Neural progenitor cell (in vitro differentiated cells): ENCODE data around the gene OR2Y1. TPM values are rescaled to one million over a fixed set of nuclear protein-coding genes. Genes with fewer than 3 reads are reported as not detected.
A peak's percentile ranks its signal among the peaks of the same experiment; 100 is the strongest.
"Not testable (repeated sequence)": the region's sequence is repeated elsewhere in the genome, so short reads cannot be mapped to it uniquely, and the experiment has no call there.

Experiments
- DNase-seq: peaks from one replicate; pipeline ENCODE4 v3.0.0-alpha.2; 2016; ENCODE audit warnings: low spot score
- H2AFZ ChIP-seq: fragments of 200-600 bp; sonication (generic); replicated peaks from 2 replicates; pipeline ENCODE4 v1.6.1; 2016; ENCODE audit warnings: antibody characterized with exemption
- H3F3A ChIP-seq: fragments of 200-600 bp; sonication (generic); 2 replicates; pipeline ENCODE4 v1.6.1; 2016; ENCODE audit warnings: antibody characterized with exemption, low read depth
- H3K27ac ChIP-seq: fragments of 200-600 bp; sonication (generic); 2 replicates; pipeline ENCODE4 v1.5.1; 2016; ENCODE audit warnings: mild to moderate bottlenecking
- H3K27me3 ChIP-seq: fragments of 200-600 bp; sonication (generic); 2 replicates; pipeline ENCODE4 v1.6.1; 2016; ENCODE audit warnings: mild to moderate bottlenecking, moderate library complexity
- H3K36me3 ChIP-seq: fragments of 200-600 bp; sonication (generic); 2 replicates; pipeline ENCODE4 v1.5.1; 2016
- H3K4me1 ChIP-seq: fragments of 200-600 bp; sonication (generic); 2 replicates; pipeline ENCODE4 v1.6.1; 2016; ENCODE audit warnings: mixed run types
- H3K4me2 ChIP-seq: fragments of 200-600 bp; sonication (generic); 2 replicates; pipeline ENCODE4 v1.6.1; 2016
- H3K4me3 ChIP-seq: fragments of 200-600 bp; sonication (generic); 2 replicates; pipeline ENCODE4 v1.5.1; 2016
- H3K79me2 ChIP-seq: fragments of 200-600 bp; sonication (generic); 2 replicates; pipeline ENCODE4 v1.6.1; 2016; ENCODE audit warnings: low read depth
- H3K9ac ChIP-seq: fragments of 200-600 bp; sonication (generic); 2 replicates; pipeline ENCODE4 v1.6.1; 2016
- H3K9me3 ChIP-seq: fragments of 200-600 bp; sonication (generic); 2 replicates; pipeline ENCODE4 v1.5.1; 2016; ENCODE audit warnings: low read depth
- H4K20me1 ChIP-seq: fragments of 200-600 bp; sonication (generic); 2 replicates; pipeline ENCODE4 v1.6.1; 2016; ENCODE audit warnings: low read depth
- H3K27ac Mint-ChIP-seq: 3 replicates; pipeline ENCODE4 v1.8.0; 2021; ENCODE audit warnings: mixed read lengths
- H3K27me3 Mint-ChIP-seq: 2 replicates; pipeline ENCODE4 v1.8.0; 2022; ENCODE audit warnings: low read depth, mild to moderate bottlenecking, inconsistent platforms, moderate library complexity, mixed read lengths; ENCODE audit not compliant: insufficient read depth
- H3K36me3 Mint-ChIP-seq: 3 replicates; pipeline ENCODE4 v1.8.0; 2021; ENCODE audit warnings: mixed read lengths
- H3K4me1 Mint-ChIP-seq: 3 replicates; pipeline ENCODE4 v1.8.0; 2021; ENCODE audit warnings: mixed read lengths
- H3K4me3 Mint-ChIP-seq: 3 replicates; pipeline ENCODE4 v1.8.0; 2021; ENCODE audit warnings: mild to moderate bottlenecking, moderate library complexity, mixed read lengths
- H3K9me3 Mint-ChIP-seq: 3 replicates; pipeline ENCODE4 v1.8.0; 2020; ENCODE audit warnings: mixed read lengths
- EZH2 ChIP-seq: fragments of 200-600 bp; sonication (generic); IDR thresholded peaks from 2 replicates; pipeline ENCODE4 v1.6.1; 2017; ENCODE audit warnings: antibody characterized with exemption, mild to moderate bottlenecking, moderate library complexity
- EZH2phosphoT487 ChIP-seq: fragments of 200-600 bp; sonication (generic); IDR thresholded peaks from 2 replicates; pipeline ENCODE4 v1.6.1; 2017; ENCODE audit warnings: antibody characterized with exemption
- total RNA-seq: library from RNA; depleted of rRNA; stranded (reverse); fragments of >200 nt; gene quantifications from 2 replicates; pipeline ENCODE4 v1.2.3, GENCODE V29; 2015; ENCODE audit warnings: low replicate concordance
- TF ChIP-seq, protein P1 (sequence below): fragments of 200-600 bp; sonication (generic); IDR thresholded peaks from 2 replicates; pipeline ENCODE4 v1.5.1; 2017; ENCODE audit warnings: antibody characterized with exemption, mild to moderate bottlenecking

OR2Y1 gene
- total RNA-seq, 1 donor from 2014 or later, result not detected

DNA sequence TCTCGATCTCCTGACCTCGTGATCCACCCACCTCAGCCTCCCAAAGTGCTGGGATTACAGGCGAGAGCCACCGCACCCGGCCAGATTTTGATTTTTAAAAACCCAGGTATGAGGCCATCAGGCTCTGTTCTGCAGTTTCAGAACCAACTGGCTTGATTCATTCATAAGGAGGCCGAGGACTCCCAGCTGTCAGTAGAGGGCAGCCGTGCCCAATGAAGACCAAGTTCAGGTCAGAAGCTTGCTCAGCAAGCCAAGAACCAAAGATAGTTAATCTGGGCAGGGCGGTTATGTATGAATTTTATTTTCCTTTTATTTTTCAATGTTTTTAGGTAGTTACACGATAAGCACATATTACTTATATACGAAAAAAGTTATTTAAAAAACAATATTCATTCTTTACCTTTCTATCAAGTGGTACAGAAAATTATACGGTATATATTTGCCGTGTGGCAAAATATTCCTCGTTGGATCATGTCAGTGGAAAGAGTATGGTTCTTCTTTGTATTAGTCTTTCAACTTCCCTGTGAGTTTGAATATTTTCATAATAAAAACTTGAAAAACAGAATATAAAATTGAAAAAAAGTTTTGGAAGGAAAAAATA is 44.7 kb upstream of the OR2Y1 start:
- H3K4me2 ChIP-seq, result no peak overlapping the region
- DNase-seq, result peak; percentile 50
- Mint-ChIP-seq H3K27me3 (peaks cover 2% of the 10 kb centered on the region), H3K36me3 (peaks cover 2% of the 10 kb centered on the region), H3K4me1 (peaks cover 40% of the 10 kb centered on the region), H3K4me3 (no peak overlapping the region), H3K9me3 (no peaks in the 10 kb centered on the region), H3K27ac (no peak overlapping the region)
- H3K4me3 ChIP-seq, result no peak overlapping the region
- no peaks in the 10 kb centered on the region for H3K27me3 ChIP-seq
- H3K9me3 ChIP-seq, result no peaks in the 10 kb centered on the region
- no peak overlapping the region for H2AFZ ChIP-seq
- peaks cover 37% of the 10 kb centered on the region for H3F3A ChIP-seq
- no peak overlapping the region for H3K9ac ChIP-seq
- peaks cover 37% of the 10 kb centered on the region for H3K4me1 ChIP-seq
- H3K27ac ChIP-seq, result no peak overlapping the region
- no peaks in the 10 kb centered on the region for H3K79me2 ChIP-seq
- H3K36me3 ChIP-seq, result no peaks in the 10 kb centered on the region
- H4K20me1 ChIP-seq, result peaks cover 4% of the 10 kb centered on the region
- TF ChIP-seq, protein P1, sequence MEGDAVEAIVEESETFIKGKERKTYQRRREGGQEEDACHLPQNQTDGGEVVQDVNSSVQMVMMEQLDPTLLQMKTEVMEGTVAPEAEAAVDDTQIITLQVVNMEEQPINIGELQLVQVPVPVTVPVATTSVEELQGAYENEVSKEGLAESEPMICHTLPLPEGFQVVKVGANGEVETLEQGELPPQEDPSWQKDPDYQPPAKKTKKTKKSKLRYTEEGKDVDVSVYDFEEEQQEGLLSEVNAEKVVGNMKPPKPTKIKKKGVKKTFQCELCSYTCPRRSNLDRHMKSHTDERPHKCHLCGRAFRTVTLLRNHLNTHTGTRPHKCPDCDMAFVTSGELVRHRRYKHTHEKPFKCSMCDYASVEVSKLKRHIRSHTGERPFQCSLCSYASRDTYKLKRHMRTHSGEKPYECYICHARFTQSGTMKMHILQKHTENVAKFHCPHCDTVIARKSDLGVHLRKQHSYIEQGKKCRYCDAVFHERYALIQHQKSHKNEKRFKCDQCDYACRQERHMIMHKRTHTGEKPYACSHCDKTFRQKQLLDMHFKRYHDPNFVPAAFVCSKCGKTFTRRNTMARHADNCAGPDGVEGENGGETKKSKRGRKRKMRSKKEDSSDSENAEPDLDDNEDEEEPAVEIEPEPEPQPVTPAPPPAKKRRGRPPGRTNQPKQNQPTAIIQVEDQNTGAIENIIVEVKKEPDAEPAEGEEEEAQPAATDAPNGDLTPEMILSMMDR, result peak; percentile 52
- TF ChIP-seq EZH2phosphoT487 (no peak), EZH2 (no peak)

- no peak overlapping the region for H3K9ac ChIP-seq
- no peak overlapping the region for H3K4me2 ChIP-seq
- TF ChIP-seq EZH2 (no peak), EZH2phosphoT487 (no peak)
- TF ChIP-seq, protein P1, result no peak
- no peak overlapping the region for H3K27ac Mint-ChIP-seq
- H3K36me3 Mint-ChIP-seq, result peaks cover 2% of the 10 kb centered on the region
- peaks cover 40% of the 10 kb centered on the region for H3K4me1 Mint-ChIP-seq
- no peaks in the 10 kb centered on the region for H3K36me3 ChIP-seq
- peak overlapping the region; percentile 6 for H3K4me3 Mint-ChIP-seq
- no peaks in the 10 kb centered on the region for H3K27me3 Mint-ChIP-seq
- no peaks in the 10 kb centered on the region for H3K79me2 ChIP-seq
- no peak overlapping the region for H2AFZ ChIP-seq
- peaks cover 4% of the 10 kb centered on the region for H4K20me1 ChIP-seq
- no peaks in the 10 kb centered on the region for H3K27me3 ChIP-seq
- H3K27ac ChIP-seq, result no peak overlapping the region
- no peak for DNase-seq
- H3K4me1 ChIP-seq, result peaks cover 37% of the 10 kb centered on the region
- no peaks in the 10 kb centered on the region for H3K9me3 ChIP-seq
- H3K4me3 ChIP-seq, result no peak overlapping the region
- H3K9me3 Mint-ChIP-seq, result no peaks in the 10 kb centered on the region
- peaks cover 37% of the 10 kb centered on the region for H3F3A ChIP-seq
Observed at GRCh38 chr5:180783340-180784052, 43.6 kb upstream of the OR2Y1 start.

DNA sequence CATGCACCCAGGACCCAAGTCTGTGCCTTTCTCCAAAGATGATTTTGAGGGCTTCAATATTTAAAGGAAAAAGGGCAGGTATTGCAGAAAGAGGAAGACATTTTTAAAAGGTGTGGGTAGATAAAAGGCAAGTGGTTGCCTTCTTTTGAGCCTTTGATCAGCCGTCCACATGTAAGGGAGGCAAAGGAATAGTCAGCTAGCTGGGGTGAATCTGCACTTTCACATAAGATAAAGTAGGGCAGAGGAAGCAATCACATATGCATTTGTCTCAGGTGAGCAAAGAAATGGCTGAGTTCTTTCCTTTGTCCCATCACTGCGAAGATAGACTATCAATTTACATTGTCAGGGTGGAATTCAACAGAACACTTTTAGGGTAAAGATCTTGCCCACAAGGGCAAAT is 42.9 kb upstream of the OR2Y1 start:
- peaks cover 4% of the 10 kb centered on the region for H4K20me1 ChIP-seq
- TF ChIP-seq EZH2, result no peak
- TF ChIP-seq EZH2phosphoT487, result no peak
- TF ChIP-seq, protein P1, result no peak
- H3K4me2 ChIP-seq, result no peak overlapping the region
- H3K36me3 ChIP-seq, result no peaks in the 10 kb centered on the region
- Mint-ChIP-seq H3K4me1 (peaks cover 34% of the 10 kb centered on the region), H3K36me3 (peaks cover 1% of the 10 kb centered on the region), H3K4me3 (no peak overlapping the region), H3K27ac (no peak overlapping the region), H3K9me3 (no peaks in the 10 kb centered on the region), H3K27me3 (no peaks in the 10 kb centered on the region)
- no peak overlapping the region for H2AFZ ChIP-seq
- no peaks in the 10 kb centered on the region for H3K27me3 ChIP-seq
- peaks cover 32% of the 10 kb centered on the region for H3F3A ChIP-seq
- H3K9ac ChIP-seq, result no peak overlapping the region
- no peaks in the 10 kb centered on the region for H3K9me3 ChIP-seq
- DNase-seq, result no peak
- no peak overlapping the region for H3K27ac ChIP-seq
- peaks cover 31% of the 10 kb centered on the region for H3K4me1 ChIP-seq
- no peak overlapping the region for H3K4me3 ChIP-seq
- no peaks in the 10 kb centered on the region for H3K79me2 ChIP-seq

DNA sequence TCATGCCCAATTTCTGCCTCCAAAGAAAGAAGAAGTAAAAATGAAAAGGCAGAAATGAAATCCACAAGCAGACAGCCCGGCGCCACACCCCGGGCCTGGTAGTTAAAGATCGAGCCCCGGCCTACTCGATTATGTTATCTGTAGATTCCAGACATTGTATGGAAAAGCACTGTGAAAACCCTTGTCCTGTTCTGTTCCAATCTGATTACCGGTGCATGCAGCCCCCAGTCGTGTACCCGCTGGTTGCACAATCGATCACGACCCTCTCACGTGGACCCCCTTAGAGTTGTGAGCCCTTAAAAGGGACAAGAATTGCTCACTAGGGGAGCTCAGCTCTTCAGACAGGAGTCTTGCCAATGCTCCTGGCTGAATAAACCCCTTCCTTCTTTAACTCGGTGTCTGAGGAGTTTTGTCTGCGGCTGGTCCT is 42.1 kb upstream of the OR2Y1 start:
- H4K20me1 ChIP-seq, result not testable (repeated sequence)
- H3K4me1 Mint-ChIP-seq, result peaks cover 26% of the 10 kb centered on the region

More for the DNA sequence above, 42.1 kb upstream of the OR2Y1 start:
- H2AFZ ChIP-seq, H3K4me3 Mint-ChIP-seq, H3K4me2 ChIP-seq, H3K9ac ChIP-seq, H3K27me3 ChIP-seq, DNase-seq, H3K4me3 ChIP-seq, H3K27me3 Mint-ChIP-seq, H3K36me3 Mint-ChIP-seq, H3K27ac Mint-ChIP-seq, H3K36me3 ChIP-seq, H3K79me2 ChIP-seq, H3K9me3 Mint-ChIP-seq, H3K9me3 ChIP-seq, H3K27ac ChIP-seq: not testable (repeated sequence)
- peaks cover 23% of the 10 kb centered on the region for H3K4me1 ChIP-seq
- peaks cover 24% of the 10 kb centered on the region for H3F3A ChIP-seq
